DMS114 treated with DMSO at 0.1 percent for 48 hours (cell line): ENCODE data around the gene TGIF1.
"Not testable (repeated sequence)": the region's sequence is repeated elsewhere in the genome, so short reads cannot be mapped to it uniquely, and the experiment has no call there.

ENCODE experiments used
- DNase-seq: peaks from one replicate; lab custom pipeline; 2025; ENCODE audit not compliant: unreplicated experiment; lab: John Stamatoyannopoulos, UW

TGIF1 gene

GRCh38 chr18:3450012-3450798 is at the start of gene TGIF1:
TSS of gene TGIF1 (plus strand) at chr18:3450172. CDS start at chr18:3450490, 318 bp downstream.
- DNase-seq: no peak

- no peak for DNase-seq
These were observed 49.2 kb upstream of the TGIF1 start for GRCh38 chr18:3400567-3401296.

DNA sequence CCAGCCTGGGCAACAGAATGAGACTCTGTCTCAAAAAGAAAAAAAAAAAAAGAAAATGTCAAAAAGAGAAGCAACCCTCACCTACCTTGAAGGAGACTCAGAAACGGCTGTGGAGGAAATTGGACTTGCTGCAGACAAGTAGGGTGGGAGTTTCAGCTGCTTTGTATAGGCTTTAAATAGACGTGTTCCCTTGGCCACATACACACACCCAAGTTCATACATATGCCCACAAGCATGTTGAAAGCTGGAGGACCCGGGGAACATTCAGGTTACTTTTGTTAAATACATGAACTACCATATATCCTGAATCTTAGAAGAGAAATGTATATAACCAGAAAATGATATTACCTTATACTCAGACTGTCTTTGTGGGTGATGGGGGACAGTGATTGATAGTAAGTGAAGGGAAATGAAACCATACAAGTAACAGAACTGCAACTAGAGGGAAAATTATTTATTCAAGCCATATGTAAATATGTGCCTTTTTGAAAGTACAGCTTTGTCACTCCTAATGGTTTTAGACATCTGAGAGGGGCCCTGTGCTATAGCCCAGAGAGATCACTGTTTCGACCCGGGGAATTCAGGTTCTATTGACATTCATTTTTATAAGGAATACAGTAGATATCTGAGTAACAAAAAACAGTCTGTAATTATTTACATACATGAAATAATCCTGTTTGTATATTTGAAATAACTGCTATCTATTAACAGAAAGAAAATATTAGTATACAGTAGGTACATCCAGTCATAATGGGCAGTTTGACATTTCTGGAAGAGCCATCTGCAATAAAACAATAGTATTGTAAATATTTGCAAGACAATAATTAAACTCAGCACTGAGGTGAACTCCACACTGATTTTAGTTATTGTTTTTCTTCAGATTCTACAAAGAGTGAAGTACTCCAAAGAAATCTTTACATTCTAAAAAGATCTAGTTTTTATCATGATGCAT is 48.0 kb upstream of the TGIF1 start:
- DNase-seq: no peak

DNA sequence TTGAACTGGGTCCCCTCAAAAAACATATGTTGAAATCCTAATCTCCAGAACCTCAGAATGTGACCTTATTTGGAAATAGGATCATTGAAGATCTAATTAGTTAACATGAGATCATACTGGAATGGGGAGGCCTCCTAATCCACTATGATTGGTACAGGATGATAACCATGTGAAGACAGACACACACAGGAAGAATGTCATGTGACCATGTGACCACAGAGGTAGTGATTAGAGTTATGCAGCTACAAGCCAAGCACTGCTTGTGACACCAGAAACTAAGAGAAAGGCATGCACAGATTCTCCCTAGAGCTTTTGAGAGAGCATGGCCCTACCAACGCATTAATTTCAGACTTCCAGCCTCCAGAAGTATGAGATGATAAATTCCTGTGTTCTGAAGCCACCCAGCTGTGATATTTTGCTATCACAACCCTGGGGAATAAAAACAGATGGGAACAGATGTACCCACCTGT is 47.0 kb upstream of the TGIF1 start:
- DNase-seq: no peak

GRCh38 chr18:3405713-3406112 is 44.3 kb upstream of the TGIF1 start:
- DNase-seq: no peak

GRCh38 chr18:3408107-3408506 is 41.9 kb upstream of the TGIF1 start:
- DNase-seq: no peak

GRCh38 chr18:3409811-3410210 is 40.2 kb upstream of the TGIF1 start:
- no peak for DNase-seq

GRCh38 chr18:3410273-3410672 is 39.7 kb upstream of the TGIF1 start:
- DNase-seq: no peak

DNA sequence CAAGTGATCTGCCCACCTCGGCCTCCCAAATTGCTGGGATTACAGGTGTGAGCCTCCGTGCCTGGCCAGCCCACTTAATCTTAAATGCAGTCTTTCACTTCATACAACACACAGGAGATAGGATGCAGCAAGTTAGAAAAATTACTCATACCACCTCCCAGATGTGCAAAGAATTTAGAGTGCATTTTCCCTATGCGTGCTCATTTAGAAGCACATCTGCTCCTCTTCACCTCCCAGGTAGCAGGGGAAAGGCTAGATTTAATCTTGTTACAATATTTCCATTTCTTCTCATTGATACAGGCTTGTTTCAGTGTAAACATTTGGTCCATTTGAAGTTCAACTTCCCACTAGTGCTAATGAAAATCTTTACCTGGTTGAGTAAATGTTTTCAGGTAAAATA is 39.1 kb upstream of the TGIF1 start:
- DNase-seq: not testable (repeated sequence)

DNA sequence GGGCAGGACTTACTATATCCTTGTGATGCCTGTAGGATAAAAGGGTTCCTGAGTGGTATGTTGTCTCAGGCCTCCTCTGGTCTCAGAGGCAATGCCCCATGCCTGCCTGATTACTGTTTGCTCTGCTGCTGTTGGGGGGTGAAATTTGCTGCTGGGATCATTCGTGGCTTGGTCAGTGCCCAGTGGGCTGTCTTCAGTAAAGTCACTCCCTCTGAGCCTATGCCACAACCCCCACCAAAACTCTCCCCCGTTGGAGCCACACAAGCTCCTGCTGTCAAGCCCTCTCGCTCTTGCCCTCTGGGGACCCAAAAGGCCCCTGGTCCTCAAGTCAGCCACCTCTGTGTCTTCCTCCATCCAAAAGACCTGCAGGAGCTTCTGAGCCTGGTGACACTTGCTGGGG is 38.6 kb upstream of the TGIF1 start:
- no peak for DNase-seq

DNA sequence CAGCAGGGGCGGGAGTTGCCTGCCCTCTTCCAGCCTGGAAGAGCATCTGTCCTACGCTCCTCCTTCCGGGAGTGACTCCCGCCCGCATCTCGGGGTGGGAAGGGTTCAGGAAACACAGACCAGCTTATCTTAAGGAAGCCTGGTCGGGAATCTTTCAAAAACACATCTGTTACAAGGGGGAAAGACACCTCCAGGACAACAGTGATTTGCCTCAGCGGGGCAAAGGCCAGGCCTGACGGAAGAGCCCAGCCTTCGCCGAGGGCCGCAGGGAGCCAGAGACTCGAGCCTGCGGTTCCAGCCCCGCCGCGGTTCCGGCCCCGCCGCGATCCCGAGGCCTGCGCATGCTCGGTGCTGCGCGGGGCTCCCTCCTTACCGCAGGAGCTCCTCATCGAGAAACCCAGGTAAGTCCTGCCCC is 38.1 kb upstream of the TGIF1 start:
- no peak for DNase-seq

DNA sequence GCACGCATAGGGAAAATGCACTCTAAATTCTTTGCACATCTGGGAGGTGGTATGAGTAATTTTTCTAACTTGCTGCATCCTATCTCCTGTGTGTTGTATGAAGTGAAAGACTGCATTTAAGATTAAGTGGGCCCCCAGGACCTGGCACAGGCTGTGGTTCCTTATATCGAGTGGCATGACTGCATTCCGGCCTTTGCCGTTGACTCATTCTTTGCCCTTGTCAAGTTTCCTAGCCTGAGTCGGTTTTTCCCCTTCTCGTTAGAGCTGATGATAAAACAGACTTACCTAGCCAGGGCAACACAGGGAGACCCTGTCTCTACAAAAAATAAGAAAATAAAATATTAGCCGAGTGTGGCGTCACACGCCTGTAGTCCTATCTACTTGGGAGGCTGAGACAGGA is 37.4 kb upstream of the TGIF1 start:
- not testable (repeated sequence) for DNase-seq

DNA sequence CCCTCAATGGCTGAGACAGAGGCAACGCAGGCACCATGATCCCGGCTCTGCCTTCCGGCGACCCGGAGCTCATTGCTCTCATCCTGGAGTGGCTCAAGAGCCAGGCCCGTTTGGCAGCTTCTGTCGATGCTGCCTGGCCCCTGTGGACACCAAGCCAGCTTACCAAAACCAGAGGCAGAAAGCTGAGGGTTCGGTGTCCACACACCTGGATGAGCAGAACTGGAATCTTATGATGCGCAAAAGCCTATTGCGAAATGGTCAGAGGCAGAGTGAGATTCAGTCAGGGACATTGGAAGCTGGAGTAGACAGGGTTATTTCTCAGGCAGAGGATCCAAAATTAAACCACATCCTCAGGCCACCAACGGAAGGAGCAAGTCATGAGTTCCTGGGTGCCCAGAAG is 34.9 kb upstream of the TGIF1 start:
- no peak for DNase-seq

GRCh38 chr18:3418083-3418482 is 31.9 kb upstream of the TGIF1 start:
- no peak for DNase-seq

DNA sequence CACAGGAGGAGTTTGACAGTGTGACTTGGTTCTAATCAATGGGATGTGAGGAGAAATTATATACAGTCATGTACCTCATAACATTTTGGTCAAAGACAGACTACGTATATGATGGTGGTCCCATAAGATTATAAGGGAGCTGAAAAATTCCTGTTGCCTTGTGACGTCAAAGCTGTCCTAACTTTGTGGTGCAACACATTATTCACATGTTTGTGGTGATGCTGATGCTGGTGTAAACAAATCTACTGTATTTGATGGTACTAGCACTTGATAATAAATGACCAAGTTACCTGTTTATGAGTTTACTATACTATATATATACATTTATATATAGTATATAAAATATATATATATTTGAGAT is 29.1 kb upstream of the TGIF1 start:
- DNase-seq: no peak

DNA sequence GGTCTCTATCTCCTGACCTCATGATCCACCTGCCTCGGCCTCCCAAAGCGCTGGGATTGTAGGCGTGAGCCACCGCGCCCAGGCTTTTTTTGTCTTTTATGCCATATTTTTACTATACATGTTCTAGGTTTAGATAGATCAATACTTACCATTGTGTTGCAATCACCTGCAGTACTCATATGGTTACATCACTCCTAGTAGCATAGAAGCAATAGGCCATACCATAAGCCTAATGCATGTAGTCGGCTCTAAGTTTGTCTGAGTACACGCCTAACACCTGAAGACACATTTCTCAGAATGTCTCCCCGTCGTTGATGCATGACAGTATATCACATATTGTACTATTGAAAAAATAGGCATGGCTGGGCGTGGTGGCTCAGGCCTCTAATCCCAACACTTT is 27.1 kb upstream of the TGIF1 start:
- no peak for DNase-seq

DNA sequence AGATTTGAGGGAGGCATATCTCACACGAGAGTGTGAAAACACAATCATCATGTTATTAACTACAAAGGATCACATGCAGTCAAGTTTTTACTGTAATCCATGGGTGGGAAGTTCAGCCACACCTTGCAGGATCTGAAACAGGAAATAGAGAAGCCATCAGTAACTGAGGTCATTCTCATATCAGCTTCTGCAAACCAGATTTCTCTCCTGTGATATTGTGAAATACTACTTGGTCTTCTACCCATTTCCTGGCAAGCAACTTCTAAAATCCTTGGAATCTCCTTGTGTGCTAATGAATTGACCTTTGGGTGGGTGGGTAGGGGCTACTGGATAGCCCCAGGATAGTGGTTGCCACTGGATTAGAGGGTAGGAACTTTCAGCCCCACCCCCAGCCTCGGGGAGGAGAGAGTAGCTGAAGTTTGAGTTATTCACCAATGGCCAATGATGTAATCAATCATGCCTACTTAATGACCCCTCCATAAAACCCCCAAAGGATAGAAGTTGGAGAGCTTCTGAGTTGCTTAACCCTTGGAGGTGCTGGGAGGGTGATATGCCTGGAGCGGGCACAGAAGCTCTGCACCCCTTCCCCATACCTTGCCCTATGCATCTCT is 25.6 kb upstream of the TGIF1 start:
- DNase-seq: no peak

GRCh38 chr18:3425030-3425429 is 24.9 kb upstream of the TGIF1 start:
- DNase-seq: no peak

DNA sequence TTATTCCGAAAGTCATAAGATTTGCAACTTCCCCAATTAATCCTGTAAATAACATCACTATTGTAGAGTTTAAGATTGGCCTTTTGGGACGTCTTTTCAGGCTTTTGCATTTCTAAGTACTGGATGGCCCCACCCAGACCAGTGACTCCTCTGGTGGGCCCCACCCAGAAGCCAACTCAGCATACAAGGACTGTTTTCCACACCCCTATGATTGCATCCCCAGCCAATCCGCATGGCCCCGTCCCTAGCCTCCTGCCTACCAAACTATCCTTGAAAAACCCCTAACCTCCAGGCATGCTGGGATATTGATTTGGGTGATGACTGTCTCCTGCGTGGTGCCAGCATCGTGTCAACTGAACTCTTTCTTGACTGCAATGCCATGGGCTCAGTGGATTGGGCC is 24.5 kb upstream of the TGIF1 start:
- no peak for DNase-seq

- DNase-seq: no peak
These were observed 23.9 kb upstream of the TGIF1 start for GRCh38 chr18:3426074-3426473.

DNA sequence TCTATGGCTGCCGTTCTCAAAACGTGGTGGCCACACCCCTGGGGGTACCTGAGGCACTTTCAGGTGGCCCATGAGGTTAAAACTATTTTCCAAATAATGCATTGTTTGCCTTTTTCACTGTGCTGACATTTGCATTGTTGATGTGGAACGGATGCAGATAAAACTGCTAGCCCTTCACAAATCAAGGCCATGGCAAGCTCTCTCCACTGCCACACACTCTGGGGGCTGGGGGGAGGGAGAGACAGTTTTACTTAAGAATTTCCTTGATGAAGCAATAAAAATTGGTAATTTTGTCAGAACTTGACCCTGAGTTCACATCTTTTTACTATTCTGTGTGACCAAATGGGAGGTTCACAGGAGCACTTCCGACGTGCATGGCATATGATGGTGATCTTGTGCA is 22.0 kb upstream of the TGIF1 start:
- DNase-seq: no peak
